ENCODE results near the gene SCLT1. TPM values are rescaled to one million over a fixed set of nuclear protein-coding genes. Genes with fewer than 3 reads are reported as not detected.

SCLT1 gene
- total and polyA plus RNA-seq, 2 of the 4 experiments (the other 2 are of a cell fraction), result 4.9 to 7.7 TPM

GRCh38 chr4:129113919-129114318, 20.6 kb upstream of the SCLT1 start:
- Histone ChIP-seq H3K27me3 (ENCODE audit: control insufficient read depth, insufficient read depth, low read length) (no peaks in the 10 kb centered on the region), H2AK9ac (replicated peaks; ENCODE audit: low read depth, low read length, poor library complexity) (no peak overlapping the region), H2AK5ac (ENCODE audit: low read depth, low read length) (no peak overlapping the region), H4K8ac (ENCODE audit: low read depth in 2 of 2, low read length in 2 of 2) (no peak overlapping the region), H2BK120ac (ENCODE audit: low read depth, low read length) (no peak overlapping the region), H2BK20ac (ENCODE audit: low read depth, low read length) (no peak overlapping the region), H3K14ac (replicated peaks; ENCODE audit: low read depth, low read length) (no peak overlapping the region), H3K4me3 (ENCODE audit: insufficient read depth, low read depth, low read length) (no peak overlapping the region), H4K20me1 (ENCODE audit: insufficient read depth, low read length) (no peaks in the 10 kb centered on the region), H3K79me1 (ENCODE audit: low read depth in 1 of 2, low read length in 2 of 2) (no peaks in the 10 kb centered on the region), H4K91ac (ENCODE audit: insufficient read depth, low read depth, low read length) (no peak overlapping the region), H2AFZ (replicated peaks; ENCODE audit: low read length, poor library complexity) (no peak overlapping the region), H3K56ac (ENCODE audit: extremely low read depth, insufficient read depth, low read length) (no peak overlapping the region), H3K4me1 (ENCODE audit: control insufficient read depth, insufficient read depth, low read length) (no peaks in the 10 kb centered on the region), H4K5ac (ENCODE audit: low read depth, low read length) (no peak overlapping the region), H3K27ac (ENCODE audit: insufficient read depth, low read length) (no peak overlapping the region), H3K9me1 (ENCODE audit: insufficient read depth, low read length) (peaks cover 3% of the 10 kb centered on the region; the same call in 1 of the 2 replicates), H3K4me2 (ENCODE audit: low read depth, low read length) (no peak overlapping the region), H3K18ac (ENCODE audit: low read depth, low read length) (no peak overlapping the region), H2BK5ac (ENCODE audit: low read depth, low read length, poor library complexity, severe bottlenecking) (no peak overlapping the region), H3K9ac (ENCODE audit: low read depth, low read length) (no peak overlapping the region), H3K23ac (ENCODE audit: low read depth, low read length) (no peak overlapping the region), H3K9me3 (ENCODE audit: control insufficient read depth, insufficient read depth, low read length) (no peaks in the 10 kb centered on the region), H3K36me3 (ENCODE audit: control insufficient read depth, insufficient read depth, low read length) (no peaks in the 10 kb centered on the region), H2BK15ac (ENCODE audit: low read depth, low read length) (no peak overlapping the region), H3K4ac (ENCODE audit: low read depth, low read length) (no peak overlapping the region)
- DNase-seq, result no peak
- no TSS peak for BruUV-seq (replicated peaks)
- TF ChIP-seq RFX5 (IDR thresholded peaks at IDR 0.05; ENCODE audit: low read depth, low read length) (no peak), MAZ (IDR thresholded peaks at IDR 0.05; ENCODE audit: borderline replicate concordance, low read depth, low read length) (no peak), ELK1 (IDR thresholded peaks at IDR 0.05; ENCODE audit: borderline replicate concordance, low read depth, low read length) (no peak), CTCF (conservative IDR thresholded peaks at IDR 0.05; ENCODE audit: low read depth, low read length) (no peak), FOS (IDR thresholded peaks at IDR 0.05; ENCODE audit: low read depth, low read length) (no peak), RAD21 (IDR thresholded peaks at IDR 0.05; ENCODE audit: low read length) (no peak), SMC3 (IDR thresholded peaks at IDR 0.05; ENCODE audit: low read depth, low read length) (no peak), USF2 (IDR thresholded peaks at IDR 0.05; ENCODE audit: low read depth, low read length) (no peak), BHLHE40 (IDR thresholded peaks at IDR 0.05; ENCODE audit: low read depth, low read length) (no peak), CEBPB (IDR thresholded peaks at IDR 0.05; ENCODE audit: low read depth, low read length) (no peak), MXI1 (IDR thresholded peaks at IDR 0.05; ENCODE audit: borderline replicate concordance, low read depth, low read length) (no peak), MAFK (IDR thresholded peaks at IDR 0.05; ENCODE audit: low read depth, low read length) (no peak), RCOR1 (IDR thresholded peaks at IDR 0.05; ENCODE audit: insufficient replicate concordance, low read length) (no peak), POLR2A (IDR thresholded peaks at IDR 0.05; ENCODE audit: low read depth, low read length) (no peak), CHD1 (IDR thresholded peaks at IDR 0.05; ENCODE audit: low read depth, low read length) (no peak), NFE2L2 (IDR thresholded peaks at IDR 0.05; ENCODE audit: low read depth, low read length) (no peak)
- in situ Hi-C loops (cut with MboI; ENCODE audit: low sequenced_read_pairs) (no loop called here), dilution Hi-C loops (cut with HindIII; ENCODE audit: low sequenced_read_pairs, unreplicated experiment) (no loop called here), intact Hi-C loops (cut with micrococcal nuclease) (no loop called here)
- ATAC-seq (ENCODE audit: low read depth), result no peak
- ChIA-PET CTCF (no interaction called here), POLR2A (ENCODE audit: unreplicated experiment) (no interaction called here)
- WGBS, 2 experiments (ENCODE audit: extremely low coverage in 2 of 2, insufficient read length in 1 of 2), result no CpG with 5 or more reads among the region's 1 CpG
